ENCODE data around the gene LCP2. TPM values are rescaled to one million over a fixed set of nuclear protein-coding genes. Genes with fewer than 3 reads are reported as not detected.
A peak's percentile ranks its signal among the peaks of the same experiment; 100 is the strongest.

The LCP2 gene
- total RNA-seq, 1 experiment from 2014 or later = 0.72 TPM

DNA sequence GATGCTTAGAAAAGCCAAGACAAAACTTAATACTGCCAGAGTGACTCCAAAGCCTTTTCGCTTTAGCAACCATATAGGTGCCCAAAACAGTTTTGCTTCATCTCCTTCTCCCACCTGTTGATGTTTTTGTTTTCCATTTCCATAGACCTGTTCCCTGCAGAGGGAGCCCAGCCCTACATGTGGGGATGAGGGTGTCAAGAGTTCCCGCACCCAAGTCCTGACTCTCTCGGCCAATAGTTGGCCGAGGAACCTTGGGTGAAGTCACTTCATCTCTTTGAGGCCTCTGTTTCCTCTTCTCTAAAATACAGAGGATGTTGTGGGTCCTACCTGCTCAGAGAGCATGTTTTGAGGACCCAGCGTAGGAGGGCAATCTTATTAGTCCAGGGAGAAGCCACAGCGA lies 38.5 kb upstream of the LCP2 start:
- Mint-ChIP-seq H3K4me3 (no peak overlapping the region), H3K27me3 (ENCODE audit: low read depth) (no peaks in the 10 kb centered on the region; the same call in 1 of the 2 replicates), H3K4me1 (peaks cover 87% of the 10 kb centered on the region), H3K9me3 (peaks cover 3% of the 10 kb centered on the region; the same call in 1 of the 2 replicates), H3K27ac (no peak overlapping the region; the same call in 1 of the 2 replicates), H3K36me3 (peaks cover 3% of the 10 kb centered on the region; the same call in 1 of the 2 replicates)
- ChIA-PET POLR2A (no interaction called here), CTCF (interaction anchor here (6.8 kb wide), 1 partner anchor 69 kb away, joined by 89 read pairs; no protein-coding TSS in a partner anchor)
- no peak for ATAC-seq
- TF ChIP-seq PRRX2 (CRISPR knock-in tag; IDR thresholded peaks at IDR 0.05) = no peak
- TF ChIP-seq TEAD4 (CRISPR knock-in tag; IDR thresholded peaks at IDR 0.05) = no peak
- no peak for TF ChIP-seq ZNF423 (CRISPR knock-in tag; IDR thresholded peaks at IDR 0.05)
- no peak for TF ChIP-seq FOXP1 (CRISPR knock-in tag; IDR thresholded peaks at IDR 0.05; ENCODE audit: borderline replicate concordance)
- no peak for TF ChIP-seq IRF2 (CRISPR knock-in tag; IDR thresholded peaks at IDR 0.05; ENCODE audit: borderline replicate concordance, low read depth)
- TF ChIP-seq, protein P1, sequence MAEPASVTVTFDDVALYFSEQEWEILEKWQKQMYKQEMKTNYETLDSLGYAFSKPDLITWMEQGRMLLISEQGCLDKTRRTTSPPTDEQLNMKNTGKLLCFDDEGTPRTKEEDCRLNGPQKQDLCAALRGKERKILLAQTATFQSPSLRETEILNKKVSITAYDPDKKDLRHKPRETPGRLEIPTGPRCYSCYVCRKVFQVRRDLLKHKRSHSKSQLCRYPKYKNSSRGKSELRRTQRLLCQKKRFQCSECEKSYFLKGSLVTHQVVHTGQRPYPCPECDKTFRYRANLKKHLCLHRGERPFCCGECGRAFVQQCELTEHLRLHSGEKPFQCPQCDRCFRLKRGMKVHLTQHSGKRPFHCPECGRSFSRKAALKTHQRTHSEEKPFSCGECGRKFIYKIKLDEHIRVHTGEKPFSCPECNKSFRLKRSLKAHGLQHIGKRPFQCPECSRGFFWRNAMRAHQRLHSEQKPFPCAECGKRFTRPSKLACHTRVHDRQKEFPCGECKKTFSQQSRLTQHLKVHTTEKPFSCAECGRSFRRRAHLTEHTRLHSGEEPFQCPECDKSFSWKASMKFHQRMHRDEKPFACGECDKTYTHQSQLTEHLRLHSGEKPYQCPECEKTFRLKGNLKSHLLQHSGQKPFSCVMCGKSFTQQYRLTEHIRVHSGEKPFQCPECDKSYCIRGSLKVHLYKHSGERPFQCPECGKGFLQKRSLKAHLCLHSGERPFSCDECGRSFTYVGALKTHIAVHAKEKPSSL (CRISPR knock-in tag; conservative IDR thresholded peaks at IDR 0.05) = no peak
- no peak for TF ChIP-seq ZNF396 (CRISPR knock-in tag; IDR thresholded peaks at IDR 0.05; ENCODE audit: borderline replicate concordance)
- TF ChIP-seq, protein P2, sequence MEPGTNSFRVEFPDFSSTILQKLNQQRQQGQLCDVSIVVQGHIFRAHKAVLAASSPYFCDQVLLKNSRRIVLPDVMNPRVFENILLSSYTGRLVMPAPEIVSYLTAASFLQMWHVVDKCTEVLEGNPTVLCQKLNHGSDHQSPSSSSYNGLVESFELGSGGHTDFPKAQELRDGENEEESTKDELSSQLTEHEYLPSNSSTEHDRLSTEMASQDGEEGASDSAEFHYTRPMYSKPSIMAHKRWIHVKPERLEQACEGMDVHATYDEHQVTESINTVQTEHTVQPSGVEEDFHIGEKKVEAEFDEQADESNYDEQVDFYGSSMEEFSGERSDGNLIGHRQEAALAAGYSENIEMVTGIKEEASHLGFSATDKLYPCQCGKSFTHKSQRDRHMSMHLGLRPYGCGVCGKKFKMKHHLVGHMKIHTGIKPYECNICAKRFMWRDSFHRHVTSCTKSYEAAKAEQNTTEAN (CRISPR knock-in tag; IDR thresholded peaks at IDR 0.05) = no peak
- TF ChIP-seq, protein P3, sequence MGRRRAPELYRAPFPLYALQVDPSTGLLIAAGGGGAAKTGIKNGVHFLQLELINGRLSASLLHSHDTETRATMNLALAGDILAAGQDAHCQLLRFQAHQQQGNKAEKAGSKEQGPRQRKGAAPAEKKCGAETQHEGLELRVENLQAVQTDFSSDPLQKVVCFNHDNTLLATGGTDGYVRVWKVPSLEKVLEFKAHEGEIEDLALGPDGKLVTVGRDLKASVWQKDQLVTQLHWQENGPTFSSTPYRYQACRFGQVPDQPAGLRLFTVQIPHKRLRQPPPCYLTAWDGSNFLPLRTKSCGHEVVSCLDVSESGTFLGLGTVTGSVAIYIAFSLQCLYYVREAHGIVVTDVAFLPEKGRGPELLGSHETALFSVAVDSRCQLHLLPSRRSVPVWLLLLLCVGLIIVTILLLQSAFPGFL (CRISPR knock-in tag; IDR thresholded peaks at IDR 0.05; ENCODE audit: borderline replicate concordance) = no peak
- no peak for TF ChIP-seq ZNF317 (CRISPR knock-in tag; IDR thresholded peaks at IDR 0.05; ENCODE audit: borderline replicate concordance, low read depth)
- no peak for TF ChIP-seq NFE2L1 (CRISPR knock-in tag; IDR thresholded peaks at IDR 0.05)
- TF ChIP-seq, protein P4, sequence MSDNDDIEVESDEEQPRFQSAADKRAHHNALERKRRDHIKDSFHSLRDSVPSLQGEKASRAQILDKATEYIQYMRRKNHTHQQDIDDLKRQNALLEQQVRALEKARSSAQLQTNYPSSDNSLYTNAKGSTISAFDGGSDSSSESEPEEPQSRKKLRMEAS (CRISPR knock-in tag; IDR thresholded peaks at IDR 0.05) = no peak
- no peak for TF ChIP-seq ATF1 (CRISPR knock-in tag; IDR thresholded peaks at IDR 0.05)
- TF ChIP-seq NR3C1 (CRISPR knock-in tag; conservative IDR thresholded peaks at IDR 0.05; ENCODE audit: low read depth) = no peak
- TF ChIP-seq, protein P5, sequence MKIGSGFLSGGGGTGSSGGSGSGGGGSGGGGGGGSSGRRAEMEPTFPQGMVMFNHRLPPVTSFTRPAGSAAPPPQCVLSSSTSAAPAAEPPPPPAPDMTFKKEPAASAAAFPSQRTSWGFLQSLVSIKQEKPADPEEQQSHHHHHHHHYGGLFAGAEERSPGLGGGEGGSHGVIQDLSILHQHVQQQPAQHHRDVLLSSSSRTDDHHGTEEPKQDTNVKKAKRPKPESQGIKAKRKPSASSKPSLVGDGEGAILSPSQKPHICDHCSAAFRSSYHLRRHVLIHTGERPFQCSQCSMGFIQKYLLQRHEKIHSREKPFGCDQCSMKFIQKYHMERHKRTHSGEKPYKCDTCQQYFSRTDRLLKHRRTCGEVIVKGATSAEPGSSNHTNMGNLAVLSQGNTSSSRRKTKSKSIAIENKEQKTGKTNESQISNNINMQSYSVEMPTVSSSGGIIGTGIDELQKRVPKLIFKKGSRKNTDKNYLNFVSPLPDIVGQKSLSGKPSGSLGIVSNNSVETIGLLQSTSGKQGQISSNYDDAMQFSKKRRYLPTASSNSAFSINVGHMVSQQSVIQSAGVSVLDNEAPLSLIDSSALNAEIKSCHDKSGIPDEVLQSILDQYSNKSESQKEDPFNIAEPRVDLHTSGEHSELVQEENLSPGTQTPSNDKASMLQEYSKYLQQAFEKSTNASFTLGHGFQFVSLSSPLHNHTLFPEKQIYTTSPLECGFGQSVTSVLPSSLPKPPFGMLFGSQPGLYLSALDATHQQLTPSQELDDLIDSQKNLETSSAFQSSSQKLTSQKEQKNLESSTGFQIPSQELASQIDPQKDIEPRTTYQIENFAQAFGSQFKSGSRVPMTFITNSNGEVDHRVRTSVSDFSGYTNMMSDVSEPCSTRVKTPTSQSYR (CRISPR knock-in tag; IDR thresholded peaks at IDR 0.05) = no peak
- no peak for TF ChIP-seq JAZF1 (CRISPR knock-in tag; IDR thresholded peaks at IDR 0.05)
- DNase-seq (ENCODE audit: low spot score) = no peak

DNA sequence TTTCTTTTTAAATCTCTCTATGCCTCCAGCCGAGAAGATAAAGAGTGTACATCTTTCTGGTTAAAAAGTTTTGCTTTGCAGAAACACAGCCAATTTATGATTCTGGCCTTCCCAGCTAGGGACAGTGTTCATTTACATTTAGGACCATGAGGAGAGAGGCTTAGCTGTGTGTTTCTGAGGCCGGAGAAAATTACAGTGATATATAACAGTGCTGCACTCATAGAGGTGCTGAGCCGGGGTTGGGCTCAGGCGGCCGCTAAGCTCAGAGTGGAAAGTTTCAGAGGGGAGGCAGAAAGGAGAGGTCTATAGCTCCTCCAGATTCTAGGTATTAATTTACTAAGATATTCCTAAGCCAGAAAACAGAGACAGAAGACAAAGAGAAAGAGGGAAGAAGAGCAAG lies 37.0 kb upstream of the LCP2 start:
- Mint-ChIP-seq H3K27ac (peak overlapping the region; percentile 9), H3K4me3 (no peak overlapping the region), H3K27me3 (ENCODE audit: low read depth) (no peaks in the 10 kb centered on the region; the same call in 1 of the 2 replicates), H3K9me3 (no peaks in the 10 kb centered on the region), H3K4me1 (peaks cover 87% of the 10 kb centered on the region), H3K36me3 (no peaks in the 10 kb centered on the region)
- TF ChIP-seq, protein P6, sequence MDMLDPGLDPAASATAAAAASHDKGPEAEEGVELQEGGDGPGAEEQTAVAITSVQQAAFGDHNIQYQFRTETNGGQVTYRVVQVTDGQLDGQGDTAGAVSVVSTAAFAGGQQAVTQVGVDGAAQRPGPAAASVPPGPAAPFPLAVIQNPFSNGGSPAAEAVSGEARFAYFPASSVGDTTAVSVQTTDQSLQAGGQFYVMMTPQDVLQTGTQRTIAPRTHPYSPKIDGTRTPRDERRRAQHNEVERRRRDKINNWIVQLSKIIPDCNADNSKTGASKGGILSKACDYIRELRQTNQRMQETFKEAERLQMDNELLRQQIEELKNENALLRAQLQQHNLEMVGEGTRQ (CRISPR knock-in tag; IDR thresholded peaks at IDR 0.05) = no peak
- TF ChIP-seq, protein P7, sequence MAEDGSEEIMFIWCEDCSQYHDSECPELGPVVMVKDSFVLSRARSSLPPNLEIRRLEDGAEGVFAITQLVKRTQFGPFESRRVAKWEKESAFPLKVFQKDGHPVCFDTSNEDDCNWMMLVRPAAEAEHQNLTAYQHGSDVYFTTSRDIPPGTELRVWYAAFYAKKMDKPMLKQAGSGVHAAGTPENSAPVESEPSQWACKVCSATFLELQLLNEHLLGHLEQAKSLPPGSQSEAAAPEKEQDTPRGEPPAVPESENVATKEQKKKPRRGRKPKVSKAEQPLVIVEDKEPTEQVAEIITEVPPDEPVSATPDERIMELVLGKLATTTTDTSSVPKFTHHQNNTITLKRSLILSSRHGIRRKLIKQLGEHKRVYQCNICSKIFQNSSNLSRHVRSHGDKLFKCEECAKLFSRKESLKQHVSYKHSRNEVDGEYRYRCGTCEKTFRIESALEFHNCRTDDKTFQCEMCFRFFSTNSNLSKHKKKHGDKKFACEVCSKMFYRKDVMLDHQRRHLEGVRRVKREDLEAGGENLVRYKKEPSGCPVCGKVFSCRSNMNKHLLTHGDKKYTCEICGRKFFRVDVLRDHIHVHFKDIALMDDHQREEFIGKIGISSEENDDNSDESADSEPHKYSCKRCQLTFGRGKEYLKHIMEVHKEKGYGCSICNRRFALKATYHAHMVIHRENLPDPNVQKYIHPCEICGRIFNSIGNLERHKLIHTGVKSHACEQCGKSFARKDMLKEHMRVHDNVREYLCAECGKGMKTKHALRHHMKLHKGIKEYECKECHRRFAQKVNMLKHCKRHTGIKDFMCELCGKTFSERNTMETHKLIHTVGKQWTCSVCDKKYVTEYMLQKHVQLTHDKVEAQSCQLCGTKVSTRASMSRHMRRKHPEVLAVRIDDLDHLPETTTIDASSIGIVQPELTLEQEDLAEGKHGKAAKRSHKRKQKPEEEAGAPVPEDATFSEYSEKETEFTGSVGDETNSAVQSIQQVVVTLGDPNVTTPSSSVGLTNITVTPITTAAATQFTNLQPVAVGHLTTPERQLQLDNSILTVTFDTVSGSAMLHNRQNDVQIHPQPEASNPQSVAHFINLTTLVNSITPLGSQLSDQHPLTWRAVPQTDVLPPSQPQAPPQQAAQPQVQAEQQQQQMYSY (CRISPR knock-in tag; IDR thresholded peaks at IDR 0.05) = no peak
- TF ChIP-seq KAT7 (CRISPR knock-in tag; IDR thresholded peaks at IDR 0.05; ENCODE audit: borderline replicate concordance) = no peak
- TF ChIP-seq, protein P8, sequence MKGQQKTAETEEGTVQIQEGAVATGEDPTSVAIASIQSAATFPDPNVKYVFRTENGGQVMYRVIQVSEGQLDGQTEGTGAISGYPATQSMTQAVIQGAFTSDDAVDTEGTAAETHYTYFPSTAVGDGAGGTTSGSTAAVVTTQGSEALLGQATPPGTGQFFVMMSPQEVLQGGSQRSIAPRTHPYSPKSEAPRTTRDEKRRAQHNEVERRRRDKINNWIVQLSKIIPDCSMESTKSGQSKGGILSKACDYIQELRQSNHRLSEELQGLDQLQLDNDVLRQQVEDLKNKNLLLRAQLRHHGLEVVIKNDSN (CRISPR knock-in tag; IDR thresholded peaks at IDR 0.05) = no peak
- TF ChIP-seq IRF2 (CRISPR knock-in tag; IDR thresholded peaks at IDR 0.05; ENCODE audit: borderline replicate concordance, low read depth) = no peak
- no peak for TF ChIP-seq SMAD3 (CRISPR knock-in tag; IDR thresholded peaks at IDR 0.05; ENCODE audit: borderline replicate concordance)
- CTCF ChIA-PET = interaction anchor here (0.8 to 2.6 kb wide), 12 partner anchors 13 to 151 kb away, joined by 3 to 23 read pairs (median 4); no protein-coding TSS in a partner anchor
- no peak for DNase-seq (ENCODE audit: low spot score)
- POLR2A ChIA-PET = no interaction called here
- ATAC-seq = no peak

All from WTC11 (cell line).